Fibroblast of lung (primary cell): ENCODE data around the gene GRIK1.

ENCODE experiments used
- CTCF ChIP-seq, 2 donors: IDR thresholded peaks in 1 of 2; conservative IDR thresholded peaks in 1 of 2; 1 replicate in 1 of 2; 2 replicates in 1 of 2; pipeline ENCODE4 v1.5.1; 2011 to 2012; ENCODE audit warnings: low read length in 2 of 2, control low read depth in 1 of 2, inconsistent platforms in 1 of 2, low read depth in 1 of 2, mild to moderate bottlenecking in 1 of 2
- EZH2 ChIP-seq: IDR thresholded peaks from 2 replicates; pipeline ENCODE4 v1.5.1; 2012; ENCODE audit warnings: low read length, control low read depth, mild to moderate bottlenecking; ENCODE audit errors: missing control alignments

DNA sequence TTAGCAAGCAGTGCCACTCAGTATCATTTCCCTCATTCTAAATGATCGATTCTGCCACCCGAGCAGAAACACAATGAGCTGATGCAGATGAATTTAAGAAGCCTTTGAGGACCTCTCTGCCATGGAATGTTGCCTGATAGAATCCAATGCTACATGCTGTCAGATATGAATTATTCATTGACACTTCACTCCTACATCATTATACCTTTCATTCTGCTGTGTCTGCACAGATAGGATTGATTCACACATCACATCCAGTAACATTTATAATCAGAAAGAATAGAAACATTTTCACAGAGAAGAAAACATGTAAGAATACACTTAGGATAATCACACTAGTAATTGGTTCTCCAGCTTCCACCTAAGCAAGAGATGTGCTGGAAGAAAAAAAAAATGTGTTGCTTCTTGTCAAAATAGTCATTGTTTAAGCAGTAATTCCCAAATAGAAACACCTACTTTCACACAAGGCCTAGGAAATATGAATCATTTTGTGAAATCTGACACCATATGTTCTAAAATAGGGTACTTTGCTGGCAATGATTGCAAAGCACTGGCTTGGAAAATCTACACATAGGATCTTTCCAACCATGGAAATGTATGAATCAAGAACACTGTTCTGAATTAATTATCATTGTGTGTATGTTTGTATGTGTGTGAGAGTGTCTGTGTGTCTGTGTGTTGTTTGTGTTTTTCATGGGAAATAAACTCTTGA is 110.1 kb downstream of the GRIK1 start:
- TF ChIP-seq CTCF (conservative IDR thresholded peaks at IDR 0.05 in 1 of 2, IDR thresholded peaks at IDR 0.05 in 1 of 2; ENCODE audit: low read depth in 1 of 2, low read length in 2 of 2) = no peak
- no peak for TF ChIP-seq EZH2
